ENCODE measurements around the gene SLC8A2. TPM values are rescaled to one million over a fixed set of nuclear protein-coding genes. Genes with fewer than 3 reads are reported as not detected.

The SLC8A2 gene
- total RNA-seq, 1 experiment from 2014 or later: 11.3 TPM

GRCh38 chr19:47498561-47498960, 26.9 kb upstream of the SLC8A2 start:
- H3K27me3 Mint-ChIP-seq (ENCODE audit: low read depth): no peaks in the 10 kb centered on the region
- H3K4me1 Mint-ChIP-seq: peaks cover 0 to 26% of the 10 kb centered on the region in 2 experiments; a peak in 2 of 4 replicates
- WGBS (ENCODE audit: extremely low coverage, insufficient read length, low lambda C conversion rate): no CpG with 5 or more reads among the region's 5 CpGs
- Histone ChIP-seq H3K23ac (ENCODE audit: insufficient read length, low read depth, low read length) (no peak overlapping the region), H4K91ac (ENCODE audit: insufficient read length, low read depth, low read length) (no peak overlapping the region), H2BK12ac (ENCODE audit: insufficient read length, low read depth, low read length) (no peak overlapping the region), H2BK5ac (ENCODE audit: insufficient read length, low read length) (no peak overlapping the region), H2AFZ (ENCODE audit: low read length) (no peak overlapping the region), H4K5ac (ENCODE audit: insufficient read length, low read depth, low read length) (no peak overlapping the region), H3K27me3 (ENCODE audit: insufficient read depth, low read length) (no peaks in the 10 kb centered on the region), H3K27ac (ENCODE audit: insufficient read length, low read depth, low read length) (no peak overlapping the region), H2BK120ac (ENCODE audit: low read depth, low read length, poor library complexity, severe bottlenecking) (no peak overlapping the region), H3K4me2 (ENCODE audit: insufficient read depth, insufficient read length, low read length) (no peak overlapping the region), H2BK15ac (ENCODE audit: low read depth, low read length) (no peak overlapping the region), H3K9ac (ENCODE audit: extremely low read depth, insufficient read length, low read length) (no peak overlapping the region), H3K79me1 (ENCODE audit: insufficient read depth, low read depth, low read length, poor library complexity, severe bottlenecking) (no peaks in the 10 kb centered on the region), H3K79me2 (ENCODE audit: insufficient read depth, low read length) (no peaks in the 10 kb centered on the region), H3K4ac (ENCODE audit: low read depth, low read length) (no peak overlapping the region), H3K14ac (ENCODE audit: insufficient read depth, low read length) (no peak overlapping the region), H3K23me2 (ENCODE audit: insufficient read length, low read depth, low read length, poor library complexity, severe bottlenecking) (no peaks in the 10 kb centered on the region), H3K4me1 (ENCODE audit: insufficient read depth, low read length) (no peaks in the 10 kb centered on the region; the same call in 1 of the 2 replicates), H4K8ac (replicated peaks; ENCODE audit: insufficient read length, low read depth, low read length) (no peak overlapping the region), H2BK20ac (ENCODE audit: low read depth, low read length, poor library complexity, severe bottlenecking) (no peak overlapping the region), H3K56ac (ENCODE audit: insufficient read length, low read depth, low read length) (no peak overlapping the region), H3T11ph (ENCODE audit: low read length) (no peak overlapping the region), H4K20me1 (ENCODE audit: control insufficient read depth, insufficient read depth, insufficient read length) (no peaks in the 10 kb centered on the region), H3K9me3 (ENCODE audit: control insufficient read depth, low read depth, low read length) (no peaks in the 10 kb centered on the region), H3K18ac (ENCODE audit: insufficient read length, low read depth, low read length) (no peak overlapping the region), H2AK5ac (ENCODE audit: insufficient read length, low read length) (no peak overlapping the region)
- peaks cover 3 to 23% (median 16%) of the 10 kb centered on the region in 3 experiments; a peak in 5 of 7 replicates for H3K36me3 Mint-ChIP-seq (ENCODE audit: insufficient read depth in 1 of 3, low read depth in 3 of 3)
- H3K27ac Mint-ChIP-seq: peak overlapping the region; percentile 38 to 55 (median 53); a peak in 4 of 7 replicates
- no peak overlapping the region; a peak in 1 of 5 replicates for H3K4me3 Mint-ChIP-seq
- no peak for TF ChIP-seq CTCF (conservative IDR thresholded peaks at IDR 0.05)
- DNase-seq: no peak
- H3K9me3 Mint-ChIP-seq: no peaks in the 10 kb centered on the region

Data from H9 (cell line).